NCI-H128 (cell line): Measurements from ENCODE around the gene ACTL6B.

Experiments
- DNase-seq: peaks from one replicate; lab custom pipeline; 2025; ENCODE audit not compliant: unreplicated experiment; lab: John Stamatoyannopoulos, UW

ACTL6B gene

DNA sequence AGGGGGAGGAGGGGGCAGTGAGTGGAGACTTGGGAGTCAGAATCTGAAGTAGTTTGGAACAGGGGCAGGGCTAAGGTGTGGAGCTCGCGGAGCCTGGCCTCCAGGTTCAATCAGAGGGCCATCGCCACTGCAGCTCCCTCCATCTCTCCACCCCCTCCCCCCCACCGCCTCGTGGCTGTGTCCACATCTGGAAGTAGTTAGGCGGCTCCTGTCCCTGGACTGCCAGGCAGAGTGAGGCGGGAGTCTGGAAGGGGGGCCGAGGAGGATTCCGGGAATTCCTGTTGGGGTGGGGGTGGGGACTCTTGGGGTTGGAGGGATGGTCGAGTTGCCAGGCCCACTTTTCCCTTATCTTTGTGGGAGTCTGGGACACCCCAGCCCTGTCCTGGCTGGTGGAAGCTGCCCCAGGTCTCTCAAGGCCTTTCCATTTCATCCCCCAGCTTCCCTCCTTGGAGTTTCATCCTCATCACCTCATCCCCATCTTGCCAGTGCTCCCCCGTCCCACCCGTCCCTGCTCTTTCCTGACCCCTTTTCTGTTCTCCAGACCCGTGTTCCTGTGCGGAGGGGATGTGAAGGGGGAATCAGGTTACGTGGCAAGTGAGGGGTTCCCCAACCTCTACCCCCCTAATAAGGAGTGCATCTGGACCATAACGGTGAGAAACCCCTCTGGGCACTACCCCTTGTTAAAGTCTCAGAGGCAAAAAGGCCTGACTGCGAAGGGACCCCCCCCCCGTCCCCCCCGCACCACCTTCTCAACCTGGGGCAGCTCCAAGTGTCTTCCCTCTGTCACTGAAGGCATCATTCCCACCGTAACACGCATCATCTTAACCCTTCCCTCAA, 53.1 kb downstream of the ACTL6B start:
- no peak for DNase-seq

DNA sequence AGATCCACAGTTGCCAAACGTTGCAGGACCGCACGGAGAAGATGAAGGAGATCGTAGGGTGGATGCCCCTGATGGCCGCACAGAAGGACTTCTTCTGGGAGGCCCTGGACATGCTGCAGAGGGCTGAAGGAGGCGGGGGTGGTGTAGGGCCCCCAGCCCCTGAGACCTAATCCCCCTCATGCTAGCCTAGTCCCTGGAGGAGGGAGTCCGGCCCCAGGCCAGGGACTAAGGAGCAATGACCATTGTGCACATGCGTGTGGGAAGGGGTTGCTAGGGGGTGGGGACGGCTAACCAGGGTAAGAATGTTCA, 55.6 kb downstream of the ACTL6B start:
- DNase-seq, result no peak

DNA sequence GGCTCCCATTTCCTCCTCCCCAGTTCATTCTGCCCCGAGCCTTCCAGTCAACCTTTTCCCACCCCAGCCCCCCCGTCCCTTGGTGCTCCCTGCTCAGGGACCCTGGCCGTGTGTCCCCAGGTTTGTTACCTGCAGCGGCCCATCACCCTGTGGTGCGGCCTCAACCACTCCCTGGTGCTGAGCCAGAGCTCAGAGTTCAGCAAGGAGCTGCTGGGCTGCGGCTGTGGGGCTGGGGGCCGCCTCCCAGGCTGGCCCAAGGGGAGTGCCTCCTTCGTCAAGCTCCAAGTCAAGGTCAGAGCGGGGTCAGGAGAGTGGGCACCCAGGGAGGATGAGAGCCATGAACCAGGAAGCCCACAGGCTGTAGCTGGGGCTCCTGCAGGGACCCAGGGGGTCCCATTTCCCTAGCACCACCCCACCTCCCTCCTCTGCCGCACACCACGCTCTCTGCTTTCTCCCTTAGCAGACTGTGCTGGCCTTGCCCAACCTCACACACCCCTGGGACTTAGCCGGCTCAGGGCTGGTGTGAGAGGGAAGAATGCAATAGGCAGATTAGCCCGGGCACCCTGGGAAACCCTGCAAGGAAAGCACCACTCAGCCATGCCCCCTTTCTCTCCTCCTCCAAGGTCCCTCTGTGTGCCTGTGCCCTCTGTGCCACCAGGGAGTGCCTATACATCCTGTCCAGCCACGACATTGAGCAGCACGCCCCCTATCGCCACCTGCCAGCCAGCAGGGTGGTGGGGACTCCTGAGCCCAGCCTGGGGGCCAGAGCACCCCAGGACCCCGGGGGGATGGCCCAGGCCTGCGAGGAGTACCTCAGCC, 56.1 kb downstream of the ACTL6B start:
- DNase-seq, result no peak

DNA sequence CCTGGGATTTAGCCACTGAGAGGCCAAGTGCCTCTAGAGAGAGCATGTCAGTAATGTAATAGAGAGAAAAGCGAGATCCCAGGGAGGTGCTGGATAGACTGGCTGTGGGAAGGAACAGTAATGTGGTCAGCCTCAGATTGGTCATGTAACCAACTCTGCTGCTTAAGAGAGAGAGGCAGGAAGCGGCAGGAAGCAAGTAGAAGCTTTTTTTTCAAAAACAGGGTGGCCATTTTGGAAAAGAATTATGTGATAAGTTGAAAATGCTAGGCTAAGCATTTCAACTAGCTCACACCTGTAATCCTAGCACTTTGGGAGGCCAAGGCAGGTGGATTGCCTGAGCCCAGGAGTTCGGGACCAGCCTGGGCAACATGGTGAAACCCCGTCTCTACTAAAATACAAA, 57.8 kb downstream of the ACTL6B start:
- no peak for DNase-seq

DNA sequence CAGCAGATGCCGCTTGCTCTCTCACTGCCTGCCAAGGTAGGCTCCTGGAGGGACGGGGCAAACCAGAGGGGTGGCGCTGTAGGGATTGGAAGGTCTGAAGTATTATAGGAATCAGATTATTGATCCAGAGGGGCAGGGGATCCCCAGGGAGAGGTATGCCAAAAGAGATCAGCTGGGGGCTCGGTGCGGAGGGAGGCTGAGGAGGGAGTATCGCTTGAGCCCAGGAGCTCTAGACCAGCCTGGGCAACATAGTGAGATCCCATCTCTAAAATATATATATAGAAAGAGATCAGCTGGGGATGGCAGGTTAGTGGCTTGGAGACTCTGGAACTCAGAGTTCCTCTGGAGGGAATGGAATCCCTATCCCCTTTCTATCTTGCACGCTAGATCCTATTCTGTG, 61.1 kb downstream of the ACTL6B start:
- no peak for DNase-seq
